ENCODE results near the gene ZBTB40.

- TF ChIP-seq CTCF (IDR thresholded peaks at IDR 0.05) (no peak), POLR2A (IDR thresholded peaks at IDR 0.05) (no peak)
Observed at GRCh38 chr1:22521692-22522091, 70.0 kb downstream of the ZBTB40 start.
